NCI-H82 treated with DMSO at 0.1 percent for 48 hours (cell line): Measurements from ENCODE around the gene GNB3.
"Not testable (repeated sequence)": the region's sequence is repeated elsewhere in the genome, so short reads cannot be mapped to it uniquely, and the experiment has no call there.

ENCODE experiments used
- DNase-seq: peaks from one replicate; lab custom pipeline; 2025; ENCODE audit not compliant: unreplicated experiment; lab: John Stamatoyannopoulos, UW

Gene GNB3

DNA sequence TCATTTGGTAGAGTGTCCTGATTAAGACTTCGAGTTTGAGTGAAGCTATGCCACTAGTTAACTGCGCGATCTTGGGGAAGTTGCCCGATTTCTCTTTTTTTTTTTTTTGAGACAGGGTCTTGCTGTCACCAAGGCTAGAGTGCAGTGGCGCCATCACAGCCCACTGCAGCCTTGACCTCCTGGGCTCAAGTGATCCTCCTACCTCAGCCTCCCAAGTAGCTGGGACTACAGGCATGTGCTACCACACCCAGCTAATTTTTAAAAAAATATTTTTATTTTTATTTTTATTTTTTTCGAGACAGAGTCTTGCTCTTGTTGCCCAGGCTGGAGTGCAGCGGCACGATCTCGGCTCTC is 33.3 kb downstream of the GNB3 start:
- DNase-seq: not testable (repeated sequence)

DNA sequence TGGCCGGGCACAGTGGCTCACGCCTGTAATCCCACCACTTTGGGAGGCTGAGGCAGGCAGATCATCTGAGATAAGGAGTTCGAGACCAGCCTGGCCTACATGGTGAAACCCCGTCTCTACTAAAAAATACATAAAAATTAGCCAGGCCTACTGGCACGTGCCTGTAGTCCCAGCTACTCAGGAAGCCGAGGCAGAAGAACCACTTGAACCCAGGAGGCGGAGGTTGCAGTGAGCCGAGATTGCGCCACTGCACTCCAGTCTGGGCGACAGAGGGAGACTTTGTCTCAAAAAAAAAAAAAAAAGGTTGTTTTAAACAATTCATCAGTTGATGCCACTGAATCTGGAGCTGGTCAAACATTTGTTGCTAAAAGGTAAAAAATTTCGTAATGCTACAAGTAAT is 39.1 kb downstream of the GNB3 start:
- not testable (repeated sequence) for DNase-seq

DNA sequence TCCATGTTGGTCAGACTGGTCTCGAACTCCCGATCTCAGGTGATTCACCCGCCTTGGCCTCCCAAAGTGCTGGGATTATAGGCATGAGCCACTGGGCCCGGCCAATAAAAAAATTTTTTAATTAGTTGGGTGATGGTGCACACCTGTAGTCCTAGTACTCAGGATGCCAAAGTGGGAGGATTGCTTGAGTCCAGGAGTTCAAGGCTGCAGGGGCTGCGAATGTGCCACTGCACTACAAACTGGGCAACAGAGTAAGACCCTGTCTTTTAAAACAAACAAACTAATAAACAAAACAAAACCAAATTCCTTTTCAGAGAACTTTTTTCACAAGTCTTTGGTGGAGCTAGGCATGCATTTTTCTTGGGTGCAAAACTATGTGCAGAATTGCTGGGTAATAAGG is 42.5 kb downstream of the GNB3 start:
- no peak for DNase-seq

DNA sequence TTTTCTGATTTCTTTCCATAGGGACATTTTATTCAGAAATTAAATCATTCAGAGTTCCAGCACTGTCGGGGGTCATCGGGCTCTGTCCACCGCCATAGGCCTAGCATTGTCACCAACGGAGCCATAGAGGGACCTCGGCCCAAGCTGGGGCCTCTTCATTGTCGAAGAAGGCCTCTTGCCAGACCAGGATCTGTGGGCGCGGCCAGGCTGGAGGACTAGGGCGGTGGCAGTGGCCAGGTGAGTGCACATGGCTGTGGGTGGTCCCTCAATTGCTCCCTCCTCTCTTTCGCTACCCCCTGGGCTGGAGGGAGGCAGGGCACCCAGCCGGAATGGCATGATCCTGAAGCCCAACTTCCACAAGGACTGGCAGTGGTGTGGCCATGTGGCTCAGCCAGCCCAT is 43.0 kb downstream of the GNB3 start:
- no peak for DNase-seq

DNA sequence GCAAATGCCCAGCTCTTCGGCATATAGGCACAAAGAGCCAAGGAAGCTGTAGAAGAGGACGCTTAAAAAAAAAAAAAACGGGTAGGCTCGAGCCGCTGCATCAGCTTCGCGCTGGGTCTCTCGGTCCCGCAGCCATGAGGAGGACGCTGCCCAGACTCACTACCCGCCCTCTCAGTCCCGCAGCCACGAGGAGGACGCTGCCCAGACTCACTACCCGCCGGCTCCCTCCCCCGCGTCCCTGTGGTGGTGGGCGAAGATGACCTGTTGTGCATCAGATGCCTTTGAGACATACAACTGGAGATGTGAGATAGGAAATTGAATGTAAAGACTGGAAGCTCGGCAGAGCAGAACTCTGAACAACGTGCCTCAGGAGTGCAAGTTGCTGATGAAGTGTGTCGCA is 43.8 kb downstream of the GNB3 start:
- no peak for DNase-seq

DNA sequence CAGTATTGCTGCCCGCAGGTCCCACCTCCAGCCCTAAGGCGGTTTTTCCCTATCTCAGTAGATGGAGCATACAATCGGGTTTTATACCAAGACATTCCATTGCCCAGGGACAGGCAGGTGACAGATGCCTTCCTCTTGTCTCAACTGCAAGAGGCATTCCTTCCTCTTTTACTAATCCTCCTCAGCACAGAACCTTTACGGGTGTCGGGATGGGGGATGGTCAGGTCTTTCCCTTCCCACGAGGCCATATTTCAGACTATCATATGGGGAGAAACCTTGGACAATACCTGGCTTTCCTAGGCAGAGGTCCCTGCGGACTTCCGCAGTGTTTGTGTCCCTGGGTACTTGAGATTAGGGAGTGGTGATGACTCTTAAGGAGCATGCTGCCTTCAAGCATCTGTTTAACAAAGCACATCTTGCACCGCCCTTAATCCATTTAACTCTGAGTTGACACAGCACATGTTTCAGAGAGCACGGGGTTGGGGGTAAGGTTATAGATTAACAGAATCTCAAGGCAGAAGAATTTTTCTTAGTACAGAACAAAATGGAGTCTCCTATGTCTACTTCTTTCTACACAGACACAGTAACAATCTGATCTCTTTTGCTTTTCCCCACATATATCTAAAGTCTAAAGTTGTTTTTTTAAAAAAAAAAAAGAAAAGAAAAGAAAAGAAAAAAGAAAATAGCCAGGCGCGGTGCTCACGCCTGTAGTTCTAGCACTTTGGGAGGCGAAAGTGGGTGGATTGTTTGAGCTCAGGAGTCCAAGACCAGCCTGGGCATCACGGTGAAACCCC is 45.7 kb downstream of the GNB3 start:
- DNase-seq: not testable (repeated sequence)

DNA sequence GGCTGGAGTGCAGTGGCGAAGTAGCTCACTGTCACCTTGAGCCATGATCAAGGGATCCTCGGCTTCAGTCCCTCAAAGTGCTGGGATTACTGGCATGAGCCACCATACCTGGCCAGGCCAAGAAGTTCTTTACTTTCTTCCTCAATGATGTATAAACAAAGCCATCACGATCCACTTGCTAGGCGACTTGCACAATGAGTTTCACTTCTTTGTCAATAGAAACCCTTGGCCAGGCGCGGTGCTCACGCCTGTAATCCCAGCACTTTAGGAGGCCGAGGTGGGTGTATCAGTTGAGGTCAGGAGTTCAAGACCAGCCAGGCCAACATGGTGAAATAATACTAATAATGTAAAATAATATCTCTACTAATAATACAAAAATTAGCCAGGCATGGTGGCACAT is 46.7 kb downstream of the GNB3 start:
- DNase-seq: no peak

DNA sequence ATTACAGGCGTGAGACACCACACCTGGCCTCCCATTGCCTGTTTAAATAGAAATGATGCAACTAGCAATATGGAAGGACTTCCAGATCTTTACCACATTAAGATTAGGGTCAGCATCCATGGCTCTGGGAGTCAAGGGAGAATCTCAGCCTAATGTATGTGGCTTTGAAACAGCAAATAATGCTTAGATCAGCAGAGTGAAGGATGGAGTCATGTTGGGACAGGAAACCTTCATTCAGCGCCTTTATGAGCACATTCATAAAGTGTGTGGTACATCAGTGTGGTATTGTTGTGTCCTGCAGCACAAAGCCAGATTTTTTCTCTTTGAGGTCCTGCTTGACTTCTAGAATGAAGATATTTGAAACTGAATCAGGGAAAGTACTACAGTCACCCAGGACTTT is 47.6 kb downstream of the GNB3 start:
- no peak for DNase-seq

DNA sequence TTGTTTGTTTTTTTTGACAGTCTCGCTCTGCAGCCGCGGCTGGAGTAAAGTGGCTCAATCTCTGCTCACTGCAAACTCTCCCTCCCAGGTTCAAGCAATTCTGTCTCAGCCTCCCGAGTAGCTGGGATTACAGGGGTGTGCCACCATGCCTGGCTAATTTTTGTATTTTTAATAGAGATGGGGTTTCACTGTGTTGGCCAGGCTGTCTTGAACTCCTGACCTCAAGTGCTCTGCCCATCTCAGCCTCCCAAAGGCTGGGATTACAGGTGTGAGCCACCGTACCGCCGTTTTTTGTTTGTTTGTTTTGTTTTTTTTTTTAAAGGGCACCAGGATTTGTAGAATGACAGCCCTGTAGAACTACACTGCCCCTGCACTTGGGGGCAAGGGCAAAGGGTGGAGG is 48.1 kb downstream of the GNB3 start:
- DNase-seq: not testable (repeated sequence)

DNA sequence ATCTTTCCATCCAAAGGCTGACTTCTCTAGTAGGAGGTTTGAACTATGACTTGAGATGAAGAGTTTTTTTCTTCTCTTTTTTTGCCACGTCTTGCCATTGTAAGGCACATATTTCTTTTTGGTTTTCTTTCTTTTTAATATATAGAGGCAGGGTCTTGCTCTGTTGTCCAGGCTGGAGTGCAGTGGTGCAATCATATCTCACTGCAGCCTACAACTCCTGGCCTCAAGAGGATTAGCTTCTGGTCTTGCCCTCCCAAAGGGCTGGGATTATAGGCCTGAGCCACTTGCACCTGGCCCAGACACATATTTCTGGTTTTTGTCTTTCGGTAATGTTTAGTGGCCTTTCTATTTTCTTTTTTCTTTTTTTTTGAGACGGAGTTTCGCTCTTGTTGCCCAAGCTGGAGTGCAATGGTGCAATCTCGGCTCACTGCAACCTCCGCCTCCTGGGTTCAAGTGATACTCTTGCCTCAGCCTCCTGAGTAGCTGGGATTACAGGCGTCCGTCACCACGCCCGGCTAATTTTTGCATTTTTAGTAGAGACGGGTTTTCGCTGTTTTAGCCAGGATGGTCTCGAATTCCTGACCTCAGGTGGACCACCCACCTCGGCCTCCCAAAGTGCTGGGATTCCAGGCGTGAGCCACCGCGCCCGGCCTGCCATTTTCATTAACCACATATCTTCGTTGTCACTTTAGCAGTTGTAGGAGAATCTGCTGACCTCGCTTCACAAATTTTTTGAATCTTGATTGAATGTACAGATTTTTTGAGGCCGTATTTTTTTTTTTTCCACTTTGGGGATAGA is 49.2 kb downstream of the GNB3 start:
- not testable (repeated sequence) for DNase-seq

DNA sequence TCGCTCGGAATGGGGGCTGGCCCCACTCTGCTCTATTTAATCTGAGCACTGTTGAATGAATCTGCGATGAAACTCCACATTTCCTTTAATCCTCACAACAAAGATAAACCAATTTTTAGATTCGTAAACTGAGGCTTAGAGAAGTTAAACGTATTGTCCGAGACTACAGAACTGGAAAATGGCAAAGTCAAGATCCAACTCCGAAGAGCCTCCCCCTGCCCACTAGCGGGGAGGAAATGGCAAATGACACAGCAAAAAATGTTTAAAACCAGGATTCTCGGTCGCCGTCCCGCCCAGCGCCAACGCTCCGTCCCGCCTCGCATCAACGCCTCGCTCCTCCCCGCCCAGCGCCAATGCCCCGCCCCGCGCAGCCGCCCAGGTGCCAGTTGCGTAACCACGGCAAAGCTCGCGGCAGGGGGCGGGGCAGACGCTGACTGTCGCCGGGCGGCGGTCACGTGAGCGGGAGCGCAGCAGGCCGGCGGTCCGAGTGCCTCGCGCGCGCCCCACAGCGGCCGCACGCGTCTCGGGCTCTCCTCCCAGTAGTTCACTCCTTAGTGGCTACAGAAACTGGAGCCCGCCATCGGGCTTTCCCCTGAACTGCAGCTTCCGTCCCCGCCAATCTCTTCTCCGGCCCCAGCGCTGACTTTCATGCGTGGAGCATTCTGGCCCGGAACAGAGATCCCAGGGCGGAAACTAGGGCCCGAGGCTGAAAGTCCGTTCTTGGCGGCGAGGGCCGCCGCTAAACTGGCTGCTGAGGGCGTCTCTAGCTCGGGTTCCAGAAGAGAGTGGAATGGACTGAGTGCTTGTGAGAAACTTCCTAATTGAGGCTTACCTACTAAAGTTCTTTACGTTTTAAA is 50.3 kb downstream of the GNB3 start:
- DNase-seq: peak; percentile 92

DNA sequence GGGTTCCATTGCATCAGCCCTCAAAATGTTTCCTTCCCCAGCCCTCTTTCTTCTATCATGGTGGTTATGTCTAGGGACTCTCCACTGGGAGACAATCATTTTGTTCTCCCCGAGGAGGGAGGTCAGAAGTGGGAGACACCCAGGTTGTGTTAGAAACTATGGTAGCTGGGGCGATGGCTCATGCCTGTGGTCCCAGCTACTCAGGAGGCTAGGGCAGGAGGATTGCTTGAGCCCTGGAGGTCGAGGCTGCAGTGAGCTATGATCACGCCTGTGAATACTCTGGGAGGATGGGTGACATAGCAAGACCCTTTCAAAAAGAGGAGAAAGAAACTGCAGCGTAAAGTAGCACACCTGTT is 50.9 kb downstream of the GNB3 start:
- no peak for DNase-seq

DNA sequence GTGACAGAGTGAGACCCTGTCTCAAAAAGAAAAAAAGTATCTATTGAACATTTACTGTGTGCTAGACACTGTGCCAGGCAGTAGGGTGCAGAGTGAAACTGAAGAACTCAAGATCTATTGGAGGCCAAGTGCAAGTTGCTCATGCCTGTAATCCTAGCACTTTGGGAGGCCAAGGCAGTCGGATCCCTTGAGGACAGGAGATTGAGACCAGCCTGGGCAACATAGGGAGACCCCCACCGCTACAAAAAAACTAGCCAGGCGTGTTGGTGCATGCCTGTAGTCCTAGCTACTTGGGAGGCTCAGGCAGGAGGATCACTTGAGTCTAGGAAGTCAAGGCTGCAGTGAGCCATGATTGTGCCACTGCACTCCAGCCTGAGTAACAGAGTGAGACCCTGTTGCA is 52.0 kb downstream of the GNB3 start:
- DNase-seq: not testable (repeated sequence)

DNA sequence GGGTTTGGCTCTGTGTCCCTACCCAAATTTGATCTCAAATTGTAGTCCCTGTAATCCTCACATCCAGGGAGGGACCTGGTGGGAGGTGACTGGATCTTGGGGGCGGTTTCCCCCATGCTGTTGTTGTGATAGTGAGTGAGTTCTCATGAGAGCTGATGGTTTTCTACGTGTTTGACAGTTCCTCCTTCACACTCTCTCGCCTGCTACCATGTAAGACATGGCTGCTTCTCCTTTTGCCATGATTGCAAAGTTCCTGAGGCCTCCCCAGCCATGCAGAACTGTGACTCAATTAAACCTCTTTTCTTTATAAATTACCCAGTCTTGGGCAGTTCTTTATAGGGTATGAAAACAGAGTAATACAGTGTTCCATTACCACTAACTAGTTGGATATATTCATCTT is 53.6 kb downstream of the GNB3 start:
- no peak for DNase-seq
